ENCODE results near the gene TNFRSF25.

TNFRSF25 gene

DNA sequence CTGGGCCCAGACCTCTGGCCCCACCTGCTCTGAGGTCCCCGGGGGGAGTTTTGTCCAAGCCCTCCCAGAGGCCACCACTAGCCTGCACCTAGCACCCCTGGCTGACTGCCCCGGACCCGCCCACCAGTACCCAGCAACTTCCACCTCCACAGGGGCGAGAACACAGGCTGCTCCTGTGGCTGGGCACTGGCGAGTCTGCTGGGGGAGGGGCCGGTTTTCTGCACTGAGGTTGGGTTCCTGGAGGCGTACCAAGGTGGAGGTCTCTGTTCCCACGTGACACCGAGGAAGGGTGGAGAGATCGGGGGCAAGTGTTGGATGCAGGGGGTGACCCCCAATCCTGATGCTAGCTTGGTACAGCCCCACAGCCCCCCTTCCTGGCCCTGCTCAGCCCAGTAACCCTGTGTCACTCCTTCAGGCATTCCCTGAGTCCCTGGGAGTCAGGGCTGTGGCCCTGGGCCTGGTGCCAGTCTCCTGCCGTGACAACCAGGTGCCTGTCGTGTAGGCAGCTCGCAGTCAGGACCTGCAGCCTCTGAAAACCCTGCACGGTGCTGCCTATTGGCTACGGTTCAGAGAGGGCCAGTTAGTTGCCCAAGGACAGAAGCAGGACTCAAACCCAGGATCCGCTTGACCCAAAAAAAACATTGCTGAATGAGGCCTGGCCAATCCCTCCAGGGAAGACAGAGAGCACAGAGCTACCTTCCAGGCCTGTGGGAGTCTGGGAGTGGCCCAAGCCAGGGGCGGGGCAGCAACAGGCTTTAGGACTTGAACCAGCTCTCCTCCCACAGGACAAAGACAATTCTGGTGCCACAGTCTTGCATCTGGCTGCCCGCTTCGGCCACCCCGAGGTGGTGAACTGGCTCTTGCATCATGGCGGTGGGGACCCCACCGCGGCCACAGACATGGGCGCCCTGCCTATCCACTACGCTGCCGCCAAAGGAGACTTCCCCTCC lies 38.3 kb downstream of the TNFRSF25 start:
- TF ChIP-seq, protein P1, sequence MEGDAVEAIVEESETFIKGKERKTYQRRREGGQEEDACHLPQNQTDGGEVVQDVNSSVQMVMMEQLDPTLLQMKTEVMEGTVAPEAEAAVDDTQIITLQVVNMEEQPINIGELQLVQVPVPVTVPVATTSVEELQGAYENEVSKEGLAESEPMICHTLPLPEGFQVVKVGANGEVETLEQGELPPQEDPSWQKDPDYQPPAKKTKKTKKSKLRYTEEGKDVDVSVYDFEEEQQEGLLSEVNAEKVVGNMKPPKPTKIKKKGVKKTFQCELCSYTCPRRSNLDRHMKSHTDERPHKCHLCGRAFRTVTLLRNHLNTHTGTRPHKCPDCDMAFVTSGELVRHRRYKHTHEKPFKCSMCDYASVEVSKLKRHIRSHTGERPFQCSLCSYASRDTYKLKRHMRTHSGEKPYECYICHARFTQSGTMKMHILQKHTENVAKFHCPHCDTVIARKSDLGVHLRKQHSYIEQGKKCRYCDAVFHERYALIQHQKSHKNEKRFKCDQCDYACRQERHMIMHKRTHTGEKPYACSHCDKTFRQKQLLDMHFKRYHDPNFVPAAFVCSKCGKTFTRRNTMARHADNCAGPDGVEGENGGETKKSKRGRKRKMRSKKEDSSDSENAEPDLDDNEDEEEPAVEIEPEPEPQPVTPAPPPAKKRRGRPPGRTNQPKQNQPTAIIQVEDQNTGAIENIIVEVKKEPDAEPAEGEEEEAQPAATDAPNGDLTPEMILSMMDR (IDR thresholded peaks at IDR 0.05; ENCODE audit: low read depth, low read length), result no peak
- DNase-seq (ENCODE audit: low read depth, low spot score), result no peak
- in situ Hi-C loops (cut with HindIII; ENCODE audit: low sequenced_read_pairs), result no loop called here
- no peak overlapping the region for H3K4me3 ChIP-seq (ENCODE audit: low read depth, low read length)

DNA sequence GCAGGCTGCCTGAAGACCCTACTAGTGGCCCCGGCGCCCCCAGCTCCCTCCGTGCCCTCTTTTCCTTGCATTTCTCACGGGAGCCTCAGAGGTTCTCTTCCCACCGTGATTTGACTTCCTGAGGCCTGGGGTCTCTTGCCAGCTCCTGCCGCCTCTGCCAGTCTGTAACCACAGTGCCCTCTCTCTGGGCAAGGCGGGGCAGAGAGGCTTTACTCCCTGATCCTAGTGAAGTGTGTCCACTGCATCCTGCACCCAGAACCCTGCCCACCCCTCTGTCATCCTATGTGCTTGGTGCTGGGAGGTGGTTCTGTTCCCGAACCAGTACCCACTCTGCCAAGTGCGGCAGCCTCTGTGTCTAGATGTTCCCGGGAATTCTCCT lies 39.0 kb downstream of the TNFRSF25 start:
- DNase-seq (ENCODE audit: low read depth, low spot score), result no peak
- in situ Hi-C loops (cut with HindIII; ENCODE audit: low sequenced_read_pairs), result no loop called here
- TF ChIP-seq, protein P1 (IDR thresholded peaks at IDR 0.05; ENCODE audit: low read depth, low read length), result no peak
- H3K4me3 ChIP-seq (ENCODE audit: low read depth, low read length), result no peak overlapping the region

DNA sequence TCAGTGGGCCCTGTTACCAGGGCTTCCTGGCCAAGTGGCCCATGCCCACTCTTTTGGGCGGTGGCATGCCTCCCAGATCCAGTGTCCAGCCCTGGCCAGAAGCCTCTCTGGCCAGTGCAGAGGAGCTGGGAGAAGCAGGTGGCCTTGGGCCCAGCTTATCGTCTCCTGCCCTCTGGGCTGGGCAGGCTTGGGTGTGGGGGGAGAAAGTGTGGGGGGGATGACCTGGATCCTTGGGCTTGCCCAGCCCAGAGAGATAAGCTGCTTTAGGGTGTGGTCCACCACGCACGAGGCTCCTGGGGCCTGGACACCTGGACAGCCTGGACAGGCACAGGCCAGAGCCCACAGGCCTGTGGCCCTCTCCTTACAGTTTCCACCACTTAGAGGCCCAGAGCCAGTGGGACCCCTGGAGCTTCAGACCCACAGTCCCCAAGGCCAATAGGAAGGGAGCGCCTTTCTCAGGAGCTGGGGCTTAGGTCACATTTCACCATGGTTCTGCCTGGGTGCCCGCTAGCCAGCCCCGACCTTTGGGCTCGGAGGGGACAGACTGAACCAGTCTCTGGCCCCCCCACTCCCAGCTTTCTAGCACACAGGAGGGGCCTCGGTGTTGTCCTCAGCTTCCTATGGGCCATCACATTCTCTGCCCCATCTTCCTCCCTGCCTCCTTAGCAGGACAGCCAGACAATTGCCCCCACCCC lies 39.5 kb downstream of the TNFRSF25 start:
- no peak overlapping the region for H3K4me3 ChIP-seq (ENCODE audit: low read depth, low read length)
- no peak for DNase-seq (ENCODE audit: low read depth, low spot score)
- in situ Hi-C loops (cut with HindIII; ENCODE audit: low sequenced_read_pairs), result no loop called here
- TF ChIP-seq, protein P1 (IDR thresholded peaks at IDR 0.05; ENCODE audit: low read depth, low read length), result no peak

DNA sequence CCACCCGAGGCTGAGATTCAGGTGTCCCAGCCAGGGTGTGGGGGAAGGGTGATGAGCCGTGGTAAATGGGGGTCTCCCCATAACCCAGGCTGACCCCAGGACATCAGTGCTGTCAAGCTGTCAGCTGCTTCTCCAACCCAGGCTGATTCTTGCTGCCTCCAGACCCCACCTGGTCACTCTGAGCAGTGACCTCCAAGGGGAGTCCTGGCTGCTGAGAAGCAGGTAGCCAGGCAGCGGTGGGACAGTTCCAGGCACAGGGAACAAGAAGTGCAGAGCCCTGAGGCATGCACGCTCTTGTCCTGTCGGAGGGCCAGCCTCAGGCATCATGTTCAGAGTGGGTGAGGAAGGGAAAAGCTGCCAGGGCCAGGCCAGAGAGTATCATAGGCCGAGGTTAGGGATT lies 40.3 kb downstream of the TNFRSF25 start:
- in situ Hi-C loops (cut with HindIII; ENCODE audit: low sequenced_read_pairs), result no loop called here
- no peak overlapping the region for H3K4me3 ChIP-seq (ENCODE audit: low read depth, low read length)
- TF ChIP-seq, protein P1 (IDR thresholded peaks at IDR 0.05; ENCODE audit: low read depth, low read length), result no peak
- DNase-seq (ENCODE audit: low read depth, low spot score), result no peak

DNA sequence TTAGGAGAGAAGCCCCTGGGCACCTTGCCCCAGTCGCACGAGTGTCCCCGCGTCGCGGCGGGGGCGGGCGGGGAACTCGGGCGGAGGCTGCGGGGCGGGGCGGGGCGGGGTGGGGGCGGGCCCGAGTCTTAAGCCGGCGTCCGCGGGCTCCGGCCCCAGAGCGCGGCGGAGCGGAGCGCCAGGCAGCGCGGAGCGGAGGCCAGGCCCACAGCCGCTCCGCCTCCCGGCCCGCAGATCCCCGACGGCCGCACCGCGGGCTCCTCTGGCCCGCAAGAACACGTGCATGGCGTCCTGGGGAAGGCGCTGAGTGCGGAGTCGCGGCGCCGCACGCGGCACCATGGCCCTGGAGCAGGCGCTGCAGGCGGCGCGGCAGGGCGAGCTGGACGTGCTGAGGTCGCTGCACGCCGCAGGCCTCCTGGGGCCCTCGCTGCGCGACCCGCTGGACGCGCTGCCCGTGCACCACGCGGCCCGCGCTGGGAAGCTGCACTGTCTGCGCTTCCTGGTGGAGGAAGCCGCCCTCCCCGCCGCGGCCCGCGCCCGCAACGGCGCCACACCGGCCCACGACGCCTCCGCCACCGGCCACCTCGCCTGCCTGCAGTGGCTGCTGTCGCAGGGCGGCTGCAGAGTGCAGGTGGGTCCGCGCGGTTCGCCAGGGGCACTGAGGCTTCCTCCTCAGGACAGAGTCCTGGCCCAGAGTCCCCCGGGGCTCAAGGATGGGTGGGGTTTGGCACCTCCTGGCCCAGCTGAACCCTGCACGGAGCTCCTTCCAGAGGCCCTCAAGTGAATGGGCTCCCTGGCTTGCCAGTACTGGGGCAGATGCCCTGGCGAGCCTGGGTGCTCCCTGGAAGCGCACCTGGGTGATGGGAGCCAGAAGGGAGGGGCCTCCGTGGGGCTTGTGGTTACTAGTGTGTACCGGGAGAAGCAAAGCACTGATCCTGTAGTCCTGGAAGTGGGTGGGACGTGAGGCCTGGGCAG lies 41.1 kb downstream of the TNFRSF25 start, which contains the start of gene ESPN:
ESPN (plus strand) TSS at position 158 of the 975 bp plus-strand sequence; CDS start at position 338, 180 bp downstream.
- DNase-seq (ENCODE audit: low read depth, low spot score), result no peak
- TF ChIP-seq, protein P1 (IDR thresholded peaks at IDR 0.05; ENCODE audit: low read depth, low read length), result no peak
- no peak within 1 kb of the TSS for H3K4me3 ChIP-seq (ENCODE audit: low read depth, low read length)
- in situ Hi-C loops (cut with HindIII; ENCODE audit: low sequenced_read_pairs), result no loop called here

Data from astrocyte of the spinal cord (primary cell).